Adrenal gland (tissue), 12 donors: Measurements from ENCODE around the gene DUS2. TPM values are rescaled to one million over a fixed set of nuclear protein-coding genes. Genes with fewer than 3 reads are reported as not detected.

Source experiments
- DNase-seq, 7 donors: peaks; one replicate each; pipeline ENCODE4 v3.0.0-alpha.2; 2019 to 2020
- H3K27ac ChIP-seq, 5 donors: fragments of 200-600 bp; sonication (generic) in 4 of 5; 1 replicate in 3 of 5; 2 replicates in 2 of 5; pipeline versions ENCODE4 v1.5.1 to v1.8.0; 2016 to 2020; ENCODE audit warnings: mild to moderate bottlenecking in 1 of 5
- H3K27me3 ChIP-seq: fragments of 200-600 bp; 2 replicates; pipeline ENCODE4 v1.8.0; 2021
- H3K36me3 ChIP-seq, 2 donors: fragments of 200-600 bp; replicated peaks in 1 of 2; 1 replicate in 1 of 2; 2 replicates in 1 of 2; pipeline versions ENCODE4 v1.5.1 to v1.8.0; 2018 to 2022
- H3K4me1 ChIP-seq, 2 donors: fragments of 200-600 bp; replicated peaks in 1 of 2; 1 replicate in 1 of 2; 2 replicates in 1 of 2; pipeline versions ENCODE4 v1.5.1 to v1.8.0; 2018 to 2021
- H3K4me3 ChIP-seq, 4 donors: fragments of 200-600 bp; sonication (generic) in 3 of 4; one replicate each; pipeline ENCODE4 v1.5.1; 2016 to 2018
- H3K9me3 ChIP-seq, 3 donors: fragments of 200-600 bp; sonication (generic) in 1 of 3; replicated peaks in 1 of 3; 1 replicate in 2 of 3; 2 replicates in 1 of 3; pipeline versions ENCODE4 v1.5.1 to v1.8.0; 2016 to 2021
- CTCF ChIP-seq, 6 experiments: fragments of 450-650 bp in 4 of 6; fragments of 200-600 bp in 2 of 6; sonication (generic) in 1 of 6; IDR thresholded peaks; 1 replicate in 5 of 6; 2 replicates in 1 of 6; pipeline versions ENCODE4 v1.5.1 to v1.8.0; 2016 to 2021; ENCODE audit warnings: antibody characterized with exemption in 6 of 6, mild to moderate bottlenecking in 2 of 6, moderate library complexity in 1 of 6
- POLR2A ChIP-seq, 2 donors: fragments of 450-650 bp; IDR thresholded peaks; one replicate each; pipeline ENCODE4 v1.6.1; 2017; ENCODE audit warnings: antibody characterized with exemption in 2 of 2, mild to moderate bottlenecking in 2 of 2, moderate library complexity in 1 of 2
- WGBS, 4 donors: extraction: QIAGEN DNeasy Blood & Tissue Kit in 2 of 4; methylation state at CpG; one replicate each; pipeline versions ENCODE4 v1.1.5 to v1.1.7; 2013 to 2017; 5-methylcytosine and 5-hydroxymethylcytosine counted together
- intact Hi-C, 2 donors: fragments of 100-400 bp; cut with DNase I; formaldehyde crosslinking; loops; one replicate each; pipeline versions ENCODE4 v1.14.1 to v1.15.0; 2022 to 2023
- polyA plus RNA-seq, 3 donors: library from polyadenylated mRNA; stranded (reverse); fragments of 200-250 nt in 2 of 3; fragments of 350-450 nt in 1 of 3; fragmentation: Illumina TruSeq in 1 of 3; extraction: RNeasy Lipid Tissue Mini Kit (QIAGEN cat#74804) in 1 of 3; gene quantifications; one replicate each; pipeline ENCODE4 v1.2.3, GENCODE V29; 2013 to 2014
- total RNA-seq, 9 donors: library from RNA; depleted of rRNA in 4 of 9; stranded (reverse); fragments of >200 nt in 4 of 9; fragments of 120-200 nt in 1 of 9; fragmentation: NEBNext Ultra II Directional in 1 of 9; extraction: Animal tissue kit (Norgen Biotek cat#: 25700) in 1 of 9; gene quantifications; one replicate each; pipeline versions ENCODE4 v1.1.0 to v1.2.4, GENCODE V29; 2013 to 2023
- donor health status: healthy with polysubstance abuse.
- donor health status: Bipolar disorder and iron deficiency.
- donor health status: DM: yes; HTN: yes; CAD: no.
- donor health status: DM: no; HTN: no; CAD: no.
- donor health status: DM: no; HTN: no; CAD: no.
- donor health status: DM: yes; HTN: yes; CAD: no.

Gene DUS2
- total and polyA plus RNA-seq, 12 donors, result 6.3 to 25.3 (median 12.7) TPM

- no peaks in the 10 kb centered on the region for H3K36me3 ChIP-seq
- WGBS, 4 donors, result 68 to 100% (median 80%) methylated on average over 1 to 5 of the region's 5 CpGs
- intact Hi-C loops, result no loop called here
Observed at GRCh38 chr16:67977005-67977404, 46.1 kb upstream of the DUS2 start.

DNA sequence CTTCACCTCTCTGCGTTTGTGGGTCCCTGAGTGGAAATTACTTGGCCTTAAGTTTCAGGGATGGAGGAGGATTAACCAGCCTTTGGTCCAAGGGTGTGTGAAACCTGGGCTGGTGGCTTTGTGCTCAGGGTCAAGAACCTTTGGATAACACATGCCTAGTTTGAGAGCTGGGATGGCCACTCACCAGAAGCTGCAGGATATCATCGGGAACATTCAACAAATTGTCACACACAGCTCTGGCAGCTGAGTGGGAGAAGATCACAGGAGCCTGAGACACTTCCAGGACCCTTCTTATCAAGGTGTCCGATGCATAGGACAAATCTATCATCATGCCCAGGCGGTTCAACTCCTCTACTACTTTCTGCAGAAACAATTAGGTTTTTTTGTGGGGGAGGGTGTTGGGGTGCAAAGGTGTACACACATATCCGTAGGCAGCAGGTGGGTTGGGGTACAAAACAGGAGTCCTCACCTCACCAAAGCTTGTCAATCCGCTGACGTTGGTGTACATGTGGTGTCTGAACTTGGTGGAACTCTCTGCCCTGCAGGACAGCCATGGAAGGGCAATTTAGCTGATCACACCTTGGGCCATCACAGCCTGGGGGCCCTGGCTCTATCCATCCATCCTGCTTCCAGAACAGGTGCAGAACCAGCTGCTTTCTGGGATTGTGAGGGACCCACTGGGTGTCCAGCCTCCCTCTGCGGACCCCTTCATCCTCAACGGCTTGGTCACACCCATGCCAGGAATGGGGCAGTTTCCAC lies 45.4 kb upstream of the DUS2 start:
- no peak for DNase-seq
- Histone ChIP-seq H3K9me3 (no peaks in the 10 kb centered on the region), H3K4me3 (no peak overlapping the region), H3K4me1 (no peaks in the 10 kb centered on the region), H3K27ac (no peak overlapping the region), H3K27me3 (no peaks in the 10 kb centered on the region), H3K36me3 (no peaks in the 10 kb centered on the region)
- TF ChIP-seq CTCF (IDR thresholded peaks at IDR 0.05) (no peak), POLR2A (IDR thresholded peaks at IDR 0.05) (no peak)
- intact Hi-C loops, result no loop called here
- 77 to 96% (median 90%) methylated on average over 7 to 9 of the region's 9 CpGs for WGBS, 4 donors

More at GRCh38 chr16:67977005-67977404, 46.1 kb upstream of the DUS2 start:
- Histone ChIP-seq H3K27me3 (no peaks in the 10 kb centered on the region), H3K9me3 (no peaks in the 10 kb centered on the region), H3K4me1 (no peaks in the 10 kb centered on the region), H3K27ac (no peak overlapping the region), H3K4me3 (no peak overlapping the region)
- TF ChIP-seq POLR2A (IDR thresholded peaks at IDR 0.05), result no peak
- no peak for TF ChIP-seq CTCF (IDR thresholded peaks at IDR 0.05)
- DNase-seq, result no peak

DNA sequence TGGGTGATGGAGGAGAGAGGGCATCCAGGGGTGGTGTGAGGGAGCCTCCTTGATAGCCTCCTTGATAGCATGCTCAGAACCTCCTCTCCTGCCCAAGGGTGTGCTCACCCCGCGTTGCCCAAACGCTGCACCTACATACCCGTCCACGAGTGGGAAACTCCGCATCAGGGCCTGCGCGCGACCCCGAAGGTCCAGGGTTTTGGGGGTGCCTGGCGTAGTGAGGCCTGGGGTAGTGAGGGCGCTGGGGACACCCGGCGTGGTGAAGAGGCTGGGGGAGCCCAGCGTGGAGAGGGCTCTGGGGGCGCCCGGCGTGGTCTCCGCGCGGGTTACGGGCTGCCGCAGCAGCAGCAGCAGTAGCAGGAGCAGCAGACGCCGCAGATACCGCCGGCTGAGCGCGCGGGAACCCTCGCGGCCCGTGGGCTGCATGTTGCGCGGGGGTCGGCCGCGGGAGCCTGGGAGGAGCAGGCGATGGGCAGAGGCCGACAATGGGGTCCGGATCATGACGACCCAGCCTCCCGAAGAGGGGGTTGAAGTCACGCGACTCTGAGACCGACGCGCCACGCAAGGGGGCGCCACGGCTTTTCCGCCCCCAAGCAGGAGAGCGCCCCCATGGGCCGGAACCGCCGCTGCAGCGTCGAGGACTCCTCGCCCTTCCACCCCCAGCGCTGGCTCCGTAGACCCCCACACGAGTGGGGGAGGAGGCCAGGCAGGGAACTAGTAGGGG lies 43.0 kb upstream of the DUS2 start, which contains the start of gene DPEP3:
TSS of gene DPEP3 (minus strand) at position 545 of the 724 bp plus-strand sequence. CDS start at position 426, 119 bp downstream.
- no peaks in the 10 kb centered on the region for H3K9me3 ChIP-seq
- 66 to 94% (median 78%) methylated on average over 28 to 62 of the region's 62 CpGs for WGBS, 4 donors
- no peaks in the 10 kb centered on the region for H3K27me3 ChIP-seq
- no peaks in the 10 kb centered on the region for H3K36me3 ChIP-seq
- no peak within 1 kb of the TSS for H3K4me3 ChIP-seq
- intact Hi-C loops, result loop anchor here (5.0 to 10.0 kb wide), 2 partner anchors 245 to 483 kb away; no protein-coding TSS in a partner anchor
- TF ChIP-seq CTCF (IDR thresholded peaks at IDR 0.05) (no peak), POLR2A (IDR thresholded peaks at IDR 0.05) (no peak)
- H3K27ac ChIP-seq, result no peak within 1 kb of the TSS
- no peak for DNase-seq
- peaks cover 0 to 15% of the 10 kb centered on the region in 2 donors for H3K4me1 ChIP-seq

GRCh38 chr16:67982011-67982696 lies 40.9 kb upstream of the DUS2 start:
- H3K4me1 ChIP-seq, result peaks cover 0 to 19% of the 10 kb centered on the region in 2 donors
- no peak for DNase-seq
- H3K4me3 ChIP-seq, result no peak overlapping the region
- intact Hi-C loops, result loop anchor here (5.0 to 10.0 kb wide), 2 partner anchors 243 to 485 kb away; no protein-coding TSS in a partner anchor
- H3K9me3 ChIP-seq, result no peaks in the 10 kb centered on the region
- TF ChIP-seq CTCF (IDR thresholded peaks at IDR 0.05), result no peak
- no peak for TF ChIP-seq POLR2A (IDR thresholded peaks at IDR 0.05)
- H3K27ac ChIP-seq, result no peak overlapping the region
- no peaks in the 10 kb centered on the region for H3K36me3 ChIP-seq
- no peaks in the 10 kb centered on the region for H3K27me3 ChIP-seq
- WGBS, 4 donors, result 95 to 97% (median 95%) methylated on average over 21 to 49 of the region's 49 CpGs
